HepG2 (cell line): Measurements from ENCODE around the gene RBCK1. TPM values are rescaled to one million over a fixed set of nuclear protein-coding genes. Genes with fewer than 3 reads are reported as not detected.

Source experiments
- CHD4 ChIP-seq: fragments of 200-600 bp; sonication (generic); IDR thresholded peaks from 2 replicates; pipeline ENCODE4 v1.7.0; 2017; ENCODE audit warnings: mild to moderate bottlenecking, low read length, borderline replicate concordance
- HNRNPK ChIP-seq: fragments of 200-400 bp; formaldehyde crosslinking; IDR thresholded peaks from 2 replicates; pipeline ENCODE4 v1.6.1; 2018; ENCODE audit warnings: low read length, low read depth, moderate library complexity, mild to moderate bottlenecking; ENCODE audit not compliant: poor library complexity, severe bottlenecking
- HOXA7 ChIP-seq: sonication (generic); formaldehyde crosslinking; IDR thresholded peaks from 2 replicates; pipeline ENCODE4 v1.8.1; 2022; ENCODE audit warnings: mild to moderate bottlenecking, missing genetic modification reagents, moderate library complexity
- KDM5B ChIP-seq: sonication (generic); formaldehyde crosslinking; IDR thresholded peaks from 2 replicates; pipeline ENCODE4 v1.4.0; 2020; ENCODE audit warnings: missing genetic modification reagents, mild to moderate bottlenecking, borderline replicate concordance
- RNF2 ChIP-seq: fragments of 450-650 bp; conservative IDR thresholded peaks from 2 replicates; pipeline ENCODE4 v1.6.1; 2016; ENCODE audit warnings: low read depth
- SMAD9 ChIP-seq: sonication (generic); formaldehyde crosslinking; IDR thresholded peaks from 2 replicates; pipeline ENCODE4 v1.5.1; 2020; ENCODE audit warnings: mild to moderate bottlenecking, missing genetic modification reagents
- ZNF180 ChIP-seq: sonication (generic); formaldehyde crosslinking; IDR thresholded peaks from 2 replicates; pipeline ENCODE4 v1.4.0; 2020; ENCODE audit warnings: low read depth, missing genetic modification reagents, borderline replicate concordance
- ZNF225 ChIP-seq: sonication (generic); formaldehyde crosslinking; IDR thresholded peaks from 2 replicates; pipeline ENCODE4 v1.4.0; 2020; ENCODE audit warnings: mild to moderate bottlenecking, missing genetic modification reagents
- ZNF275 ChIP-seq: sonication (generic); formaldehyde crosslinking; IDR thresholded peaks from 2 replicates; pipeline ENCODE4 v1.8.0; 2022; ENCODE audit warnings: missing genetic modification reagents, mild to moderate bottlenecking, inconsistent platforms, borderline replicate concordance
- ZNF335 ChIP-seq: sonication (generic); formaldehyde crosslinking; IDR thresholded peaks from 2 replicates; pipeline ENCODE4 v1.4.0; 2020; ENCODE audit warnings: missing genetic modification reagents
- ZNF350 ChIP-seq: sonication (generic); formaldehyde crosslinking; IDR thresholded peaks from 2 replicates; pipeline ENCODE4 v1.4.0; 2020; ENCODE audit warnings: mild to moderate bottlenecking, low read depth, missing genetic modification reagents, borderline replicate concordance
- ZNF367 ChIP-seq: sonication (generic); formaldehyde crosslinking; IDR thresholded peaks from 2 replicates; pipeline ENCODE4 v1.4.0; 2020; ENCODE audit warnings: missing genetic modification reagents, borderline replicate concordance
- ZNF703 ChIP-seq: sonication (generic); formaldehyde crosslinking; IDR thresholded peaks from 2 replicates; pipeline ENCODE4 v1.5.1; 2020; ENCODE audit warnings: missing genetic modification reagents, mild to moderate bottlenecking, moderate library complexity, borderline replicate concordance
- ZNF709 ChIP-seq: sonication (generic); formaldehyde crosslinking; IDR thresholded peaks from 2 replicates; pipeline ENCODE4 v1.5.0; 2020; ENCODE audit warnings: mild to moderate bottlenecking, missing genetic modification reagents
- polyA plus RNA-seq, 8 experiments: library from polyadenylated mRNA; depleted of rRNA in 3 of 8; stranded (reverse) in 7 of 8; unstranded in 1 of 8; fragments of >200 nt; fragmentation: Illumina TruSeq in 4 of 8; extraction: Trizol in 4 of 8; gene quantifications; 2 replicates each; pipeline versions ENCODE4 v1.2.1 to v1.2.3, GENCODE V29; 2011 to 2016; ENCODE audit warnings: low read depth in 4 of 8, missing spikeins in 1 of 8, mixed read lengths in 1 of 8; ENCODE audit not compliant: insufficient read depth in 1 of 8
- total RNA-seq, 5 experiments: library from RNA; depleted of rRNA; stranded (reverse); fragments of >200 nt; fragmentation: Illumina TruSeq; extraction: Trizol; gene quantifications; 2 replicates each; pipeline ENCODE4 v1.2.3, GENCODE V29; 2016; ENCODE audit warnings: low read depth in 1 of 5
- TF ChIP-seq, protein P1 (sequence below): sonication (generic); formaldehyde crosslinking; IDR thresholded peaks from 2 replicates; pipeline ENCODE4 v1.5.0; 2020; ENCODE audit warnings: mild to moderate bottlenecking, missing genetic modification reagents, borderline replicate concordance
- TF ChIP-seq, protein P2 (sequence below): sonication (generic); formaldehyde crosslinking; IDR thresholded peaks from 2 replicates; pipeline ENCODE4 v1.4.0; 2020; ENCODE audit warnings: missing genetic modification reagents
- TF ChIP-seq, protein P3 (sequence below): sonication (generic); formaldehyde crosslinking; IDR thresholded peaks from 2 replicates; pipeline ENCODE4 v1.8.0; 2022; ENCODE audit warnings: low read depth, missing genetic modification reagents

RBCK1 gene
- total and polyA plus RNA-seq, 2 of the 13 experiments (the other 11 are each of a cell fraction or from before 2014, with no cell fraction given): 149 to 215 TPM

GRCh38 chr20:478010-478948, 70.2 kb downstream of the RBCK1 start (continued):
- TF ChIP-seq, protein P1, sequence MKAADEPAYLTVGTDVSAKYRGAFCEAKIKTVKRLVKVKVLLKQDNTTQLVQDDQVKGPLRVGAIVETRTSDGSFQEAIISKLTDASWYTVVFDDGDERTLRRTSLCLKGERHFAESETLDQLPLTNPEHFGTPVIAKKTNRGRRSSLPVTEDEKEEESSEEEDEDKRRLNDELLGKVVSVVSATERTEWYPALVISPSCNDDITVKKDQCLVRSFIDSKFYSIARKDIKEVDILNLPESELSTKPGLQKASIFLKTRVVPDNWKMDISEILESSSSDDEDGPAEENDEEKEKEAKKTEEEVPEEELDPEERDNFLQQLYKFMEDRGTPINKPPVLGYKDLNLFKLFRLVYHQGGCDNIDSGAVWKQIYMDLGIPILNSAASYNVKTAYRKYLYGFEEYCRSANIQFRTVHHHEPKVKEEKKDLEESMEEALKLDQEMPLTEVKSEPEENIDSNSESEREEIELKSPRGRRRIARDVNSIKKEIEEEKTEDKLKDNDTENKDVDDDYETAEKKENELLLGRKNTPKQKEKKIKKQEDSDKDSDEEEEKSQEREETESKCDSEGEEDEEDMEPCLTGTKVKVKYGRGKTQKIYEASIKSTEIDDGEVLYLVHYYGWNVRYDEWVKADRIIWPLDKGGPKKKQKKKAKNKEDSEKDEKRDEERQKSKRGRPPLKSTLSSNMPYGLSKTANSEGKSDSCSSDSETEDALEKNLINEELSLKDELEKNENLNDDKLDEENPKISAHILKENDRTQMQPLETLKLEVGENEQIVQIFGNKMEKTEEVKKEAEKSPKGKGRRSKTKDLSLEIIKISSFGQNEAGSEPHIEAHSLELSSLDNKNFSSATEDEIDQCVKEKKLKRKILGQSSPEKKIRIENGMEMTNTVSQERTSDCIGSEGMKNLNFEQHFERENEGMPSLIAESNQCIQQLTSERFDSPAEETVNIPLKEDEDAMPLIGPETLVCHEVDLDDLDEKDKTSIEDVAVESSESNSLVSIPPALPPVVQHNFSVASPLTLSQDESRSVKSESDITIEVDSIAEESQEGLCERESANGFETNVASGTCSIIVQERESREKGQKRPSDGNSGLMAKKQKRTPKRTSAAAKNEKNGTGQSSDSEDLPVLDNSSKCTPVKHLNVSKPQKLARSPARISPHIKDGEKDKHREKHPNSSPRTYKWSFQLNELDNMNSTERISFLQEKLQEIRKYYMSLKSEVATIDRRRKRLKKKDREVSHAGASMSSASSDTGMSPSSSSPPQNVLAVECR (CRISPR knock-in tag): 0 out of 2 replicates have a peak, but pooled peaks have one; percentile 20
- TF ChIP-seq RNF2: no peak
- no peak for TF ChIP-seq ZNF703 (CRISPR knock-in tag)
- no peak for TF ChIP-seq ZNF709
- TF ChIP-seq HNRNPK: no peak
- TF ChIP-seq SMAD9: no peak
- TF ChIP-seq ZNF350 (CRISPR knock-in tag): peak; percentile 62; the same call in 1 of the 2 replicates
- TF ChIP-seq, protein P2, sequence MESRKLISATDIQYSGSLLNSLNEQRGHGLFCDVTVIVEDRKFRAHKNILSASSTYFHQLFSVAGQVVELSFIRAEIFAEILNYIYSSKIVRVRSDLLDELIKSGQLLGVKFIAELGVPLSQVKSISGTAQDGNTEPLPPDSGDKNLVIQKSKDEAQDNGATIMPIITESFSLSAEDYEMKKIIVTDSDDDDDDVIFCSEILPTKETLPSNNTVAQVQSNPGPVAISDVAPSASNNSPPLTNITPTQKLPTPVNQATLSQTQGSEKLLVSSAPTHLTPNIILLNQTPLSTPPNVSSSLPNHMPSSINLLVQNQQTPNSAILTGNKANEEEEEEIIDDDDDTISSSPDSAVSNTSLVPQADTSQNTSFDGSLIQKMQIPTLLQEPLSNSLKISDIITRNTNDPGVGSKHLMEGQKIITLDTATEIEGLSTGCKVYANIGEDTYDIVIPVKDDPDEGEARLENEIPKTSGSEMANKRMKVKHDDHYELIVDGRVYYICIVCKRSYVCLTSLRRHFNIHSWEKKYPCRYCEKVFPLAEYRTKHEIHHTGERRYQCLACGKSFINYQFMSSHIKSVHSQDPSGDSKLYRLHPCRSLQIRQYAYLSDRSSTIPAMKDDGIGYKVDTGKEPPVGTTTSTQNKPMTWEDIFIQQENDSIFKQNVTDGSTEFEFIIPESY (CRISPR knock-in tag): peak; percentile 38; the same call in 1 of the 2 replicates
- no peak for TF ChIP-seq ZNF275 (CRISPR knock-in tag)
- no peak for TF ChIP-seq ZNF335 (CRISPR knock-in tag)
- TF ChIP-seq ZNF180 (CRISPR knock-in tag): no peak
- TF ChIP-seq HOXA7: no peak
- no peak for TF ChIP-seq KDM5B
- peak; percentile 33; the same call in 1 of the 2 replicates for TF ChIP-seq CHD4
- no peak for TF ChIP-seq ZNF225
- no peak for TF ChIP-seq ZNF367 (CRISPR knock-in tag)
- TF ChIP-seq, protein P3, sequence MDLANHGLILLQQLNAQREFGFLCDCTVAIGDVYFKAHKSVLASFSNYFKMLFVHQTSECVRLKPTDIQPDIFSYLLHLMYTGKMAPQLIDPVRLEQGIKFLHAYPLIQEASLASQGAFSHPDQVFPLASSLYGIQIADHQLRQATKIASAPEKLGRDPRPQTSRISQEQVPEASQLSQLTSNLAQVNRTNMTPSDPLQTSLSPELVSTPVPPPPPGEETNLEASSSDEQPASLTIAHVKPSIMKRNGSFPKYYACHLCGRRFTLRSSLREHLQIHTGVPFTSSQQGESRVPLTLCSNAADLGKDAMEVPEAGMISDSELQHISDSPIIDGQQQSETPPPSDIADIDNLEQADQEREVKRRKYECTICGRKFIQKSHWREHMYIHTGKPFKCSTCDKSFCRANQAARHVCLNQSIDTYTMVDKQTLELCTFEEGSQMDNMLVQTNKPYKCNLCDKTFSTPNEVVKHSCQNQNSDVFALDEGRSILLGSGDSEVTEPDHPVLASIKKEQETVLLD (CRISPR knock-in tag): no peak
